ENCODE data around the gene CYBA.
A peak's percentile ranks its signal among the peaks of the same experiment; 100 is the strongest.

CYBA gene

DNA sequence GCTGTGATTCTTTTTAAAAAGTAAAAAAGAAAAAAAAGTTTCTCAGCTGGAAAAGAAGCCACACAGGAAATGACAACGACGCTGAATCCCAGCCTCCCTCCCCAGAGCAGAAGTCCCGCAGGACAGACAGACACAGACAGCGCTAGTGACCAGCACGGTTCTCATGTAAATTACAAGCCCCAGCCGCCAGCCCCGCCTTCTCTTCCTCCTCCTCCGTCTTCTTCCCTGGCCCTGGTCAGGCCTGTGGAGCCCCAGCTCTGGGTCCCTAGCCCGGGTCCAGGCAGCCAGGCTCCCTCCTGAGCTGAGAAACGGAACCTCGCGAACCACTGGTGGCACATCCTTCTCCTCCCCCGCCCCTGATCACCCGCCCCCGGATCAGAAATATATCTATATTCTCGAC lies 19.5 kb downstream of the CYBA start:
- DNase-seq (ENCODE audit: low spot score), result no peak

DNA sequence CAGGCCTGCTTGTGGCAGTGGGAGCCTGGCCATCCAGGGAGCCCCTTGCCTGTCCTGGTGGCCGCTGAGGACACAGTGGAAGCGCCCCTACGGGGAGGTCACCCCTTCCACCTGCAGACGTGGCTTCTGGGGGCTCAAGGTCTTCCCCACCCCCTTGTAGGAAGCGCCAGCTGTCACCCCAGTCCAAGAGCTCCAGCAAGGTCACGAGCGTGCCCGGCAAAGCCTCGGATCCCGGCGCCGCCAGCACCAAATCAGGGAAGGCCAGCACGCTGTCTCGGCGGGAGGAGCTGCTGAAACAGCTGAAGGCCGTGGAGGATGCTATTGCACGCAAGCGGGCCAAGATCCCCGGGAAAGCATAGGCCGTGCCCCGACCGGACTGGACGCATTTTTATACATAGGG lies 19.9 kb downstream of the CYBA start:
- no peak for DNase-seq (ENCODE audit: low spot score)

DNA sequence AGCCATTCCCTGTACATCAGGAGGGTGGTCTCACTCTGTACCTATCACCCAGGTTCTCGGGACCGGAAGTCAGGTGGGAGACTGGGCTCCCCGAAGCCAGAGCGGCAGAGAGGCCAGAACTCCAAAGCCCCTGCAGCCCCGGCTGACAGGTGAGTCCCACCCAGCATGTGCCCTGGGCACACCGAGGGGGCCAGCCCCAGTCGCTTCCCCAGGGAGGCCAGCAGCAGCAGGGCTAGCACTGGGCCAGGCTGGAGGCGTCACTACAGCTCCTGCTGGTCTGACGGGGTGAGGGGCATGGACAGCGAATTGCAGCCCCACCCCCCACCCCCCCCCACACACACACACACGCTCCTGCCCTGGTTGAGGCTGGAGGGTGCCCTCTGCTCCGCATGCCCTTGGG lies 20.4 kb downstream of the CYBA start:
- no peak for DNase-seq (ENCODE audit: low spot score)

DNA sequence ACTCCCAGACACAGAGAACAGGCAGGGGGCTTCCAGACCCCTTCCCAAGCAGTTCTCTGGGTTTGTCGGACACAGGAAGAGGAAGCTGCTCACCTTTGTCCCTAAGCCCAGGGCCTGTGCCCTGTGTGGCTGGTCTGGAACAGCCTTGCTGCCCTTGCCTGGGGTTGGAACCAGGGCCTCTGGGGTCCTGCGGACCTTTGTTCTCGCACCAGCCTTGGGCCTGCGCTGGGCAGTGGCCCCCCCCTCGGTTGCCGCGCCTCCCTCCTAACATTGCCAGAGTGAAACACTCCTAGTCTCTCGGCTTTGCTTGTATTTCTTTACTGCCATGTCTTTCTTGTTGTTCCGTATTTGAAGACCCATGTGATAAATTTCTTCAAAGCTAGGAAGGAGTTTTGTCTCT lies 21.0 kb downstream of the CYBA start:
- no peak for DNase-seq (ENCODE audit: low spot score)

DNA sequence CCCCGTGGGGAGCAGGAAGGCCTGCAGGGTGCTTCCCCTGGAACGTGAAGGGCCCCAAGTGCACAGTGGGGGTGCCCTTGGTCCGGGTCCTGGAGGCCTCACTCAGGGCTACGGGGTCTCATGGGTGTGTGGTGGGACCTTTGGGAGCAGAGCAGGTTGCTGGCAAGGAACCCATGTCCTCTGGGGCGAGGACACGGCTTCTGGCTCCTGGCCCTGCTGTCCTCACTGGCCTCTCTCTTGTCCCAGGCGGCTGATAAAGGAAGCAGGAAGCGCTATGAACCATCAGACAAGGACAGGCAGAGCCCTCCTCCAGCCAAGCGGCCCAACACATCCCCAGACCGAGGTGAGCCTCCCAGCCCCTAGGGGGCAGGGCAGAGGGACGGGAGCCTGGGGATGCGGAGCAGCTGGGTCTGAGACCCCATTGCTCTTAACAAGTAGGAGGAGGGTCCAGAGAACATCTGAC lies 22.3 kb downstream of the CYBA start:
- DNase-seq (ENCODE audit: low spot score), result peak; percentile 75

DNA sequence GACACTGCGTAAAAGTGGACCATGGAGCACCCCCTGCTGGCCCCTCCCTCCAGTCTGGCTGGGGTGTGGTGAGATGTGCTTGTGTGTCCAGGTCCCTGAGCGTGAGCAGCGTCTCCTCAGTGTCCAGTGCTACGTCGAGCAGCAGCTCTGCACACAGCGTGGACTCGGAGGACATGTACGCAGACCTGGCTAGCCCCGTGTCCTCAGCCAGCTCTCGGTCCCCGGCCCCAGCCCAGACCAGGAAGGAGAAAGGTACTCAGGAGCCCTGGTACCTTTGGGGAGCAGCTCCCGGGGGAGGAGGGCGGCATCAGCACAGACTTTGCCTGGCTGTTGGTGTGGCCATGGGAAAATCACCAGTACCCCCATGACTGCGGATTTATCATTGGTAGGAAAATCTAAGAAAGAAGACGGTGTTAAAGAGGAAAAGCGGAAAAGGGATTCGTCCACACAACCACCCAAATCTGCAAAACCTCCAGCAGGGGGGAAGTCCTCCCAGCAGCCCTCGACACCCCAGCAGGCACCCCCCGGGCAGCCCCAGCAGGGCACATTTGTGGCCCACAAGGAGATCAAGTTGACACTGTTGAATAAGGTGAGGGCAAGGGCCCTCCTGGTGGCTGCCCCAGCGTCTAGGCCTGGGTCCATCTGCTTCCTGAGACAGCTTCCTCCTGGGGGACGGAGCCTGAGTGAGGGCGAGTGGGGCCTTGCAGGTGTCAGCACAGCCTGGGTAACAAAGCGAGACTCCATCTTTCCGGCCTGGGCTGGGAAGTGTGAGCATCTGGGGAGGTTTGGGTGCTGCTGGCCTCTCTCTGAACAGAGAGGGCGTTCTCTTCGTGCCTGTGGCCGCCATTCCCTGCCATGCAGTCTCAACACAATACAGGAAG lies 23.1 kb downstream of the CYBA start:
- DNase-seq (ENCODE audit: low spot score), result peak; percentile 41

DNA sequence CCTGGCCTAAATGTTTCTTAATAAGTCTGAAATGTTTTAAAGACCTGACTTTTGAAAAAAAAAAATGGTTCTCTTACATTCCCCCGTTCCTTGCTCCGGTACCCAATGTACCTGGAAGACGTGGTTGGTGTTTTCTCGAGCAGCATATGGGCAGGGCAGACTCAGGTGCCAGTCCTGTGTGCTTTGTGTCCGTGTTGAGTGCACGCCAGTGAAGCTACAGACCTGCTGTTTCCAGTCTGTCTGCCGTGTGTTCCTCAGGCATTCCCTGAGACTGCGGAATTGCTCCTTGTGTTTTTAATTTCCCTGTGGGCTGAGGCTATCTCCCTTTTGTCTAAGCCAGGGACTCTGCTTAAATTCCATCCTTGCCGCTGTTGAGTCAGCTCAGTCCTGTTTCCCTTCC lies 24.2 kb downstream of the CYBA start:
- no peak for DNase-seq (ENCODE audit: low spot score)

DNA sequence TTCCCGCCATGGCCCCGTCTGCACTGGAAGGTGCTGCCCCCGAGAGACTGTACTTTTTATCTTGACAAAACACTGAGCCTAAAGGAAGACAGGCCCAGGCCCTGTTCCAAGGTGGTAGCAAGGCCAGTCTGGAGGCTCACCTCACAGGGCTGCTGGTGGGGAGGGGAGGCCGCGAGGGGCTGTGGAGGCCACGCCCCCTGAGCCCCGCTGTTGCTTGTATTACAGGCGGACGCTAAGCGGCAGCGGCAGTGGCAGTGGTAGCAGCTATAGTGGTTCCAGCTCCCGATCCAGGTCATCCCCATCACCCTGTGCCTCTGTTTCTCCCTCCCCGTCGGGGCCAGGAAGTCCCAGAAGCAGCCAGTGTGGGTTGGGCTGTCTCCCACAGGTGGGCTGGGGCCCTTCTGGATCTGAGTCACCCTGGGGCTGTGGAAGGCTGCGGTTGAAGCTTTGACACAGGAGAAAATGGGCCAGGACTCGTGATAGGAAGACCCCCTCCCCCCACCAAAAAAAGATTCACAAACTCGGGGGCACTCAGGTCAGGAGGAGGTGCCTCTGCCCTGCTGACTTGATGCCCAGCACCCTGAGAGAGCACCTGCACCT lies 25.8 kb downstream of the CYBA start:
- DNase-seq (ENCODE audit: low spot score), result no peak

DNA sequence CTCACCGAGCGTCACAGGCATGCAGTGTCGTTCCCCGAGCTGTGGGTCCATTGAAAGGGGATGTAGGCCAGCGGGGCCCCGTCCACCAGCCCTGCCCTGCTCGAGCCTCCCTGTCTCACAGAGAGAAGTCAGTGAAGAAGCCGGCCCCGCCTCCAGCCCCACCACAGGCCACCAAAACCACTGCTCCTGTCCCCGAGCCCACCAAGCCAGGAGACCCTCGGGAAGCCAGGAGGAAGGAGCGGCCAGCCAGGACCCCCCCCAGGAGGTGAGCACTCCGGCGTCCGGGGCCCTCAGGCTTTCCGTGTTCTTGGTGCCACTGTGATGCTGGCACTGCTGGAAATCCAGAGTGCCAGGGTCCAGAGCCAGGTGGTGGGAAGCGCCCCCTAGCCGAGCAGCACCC lies 26.4 kb downstream of the CYBA start:
- no peak for DNase-seq (ENCODE audit: low spot score)

DNA sequence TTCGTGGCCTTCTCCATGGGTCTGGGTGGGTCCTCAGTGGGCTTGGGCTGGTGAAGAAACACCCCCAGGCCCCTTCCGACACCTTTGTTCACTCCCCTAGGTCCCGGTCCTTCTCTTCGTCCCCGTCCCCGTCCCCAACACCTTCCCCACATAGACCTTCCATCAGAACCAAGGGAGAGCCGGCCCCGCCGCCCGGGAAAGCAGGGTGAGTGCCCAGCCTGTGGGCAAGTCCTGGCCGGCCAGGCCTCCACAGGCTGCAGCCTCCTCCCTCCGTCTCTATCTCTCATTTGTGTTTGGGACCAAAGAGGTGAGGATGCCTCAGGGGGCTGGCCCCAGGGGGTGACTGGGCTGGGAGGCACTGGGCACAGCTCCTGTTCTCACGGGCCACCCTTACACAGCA lies 27.0 kb downstream of the CYBA start:
- DNase-seq (ENCODE audit: low spot score), result no peak

DNA sequence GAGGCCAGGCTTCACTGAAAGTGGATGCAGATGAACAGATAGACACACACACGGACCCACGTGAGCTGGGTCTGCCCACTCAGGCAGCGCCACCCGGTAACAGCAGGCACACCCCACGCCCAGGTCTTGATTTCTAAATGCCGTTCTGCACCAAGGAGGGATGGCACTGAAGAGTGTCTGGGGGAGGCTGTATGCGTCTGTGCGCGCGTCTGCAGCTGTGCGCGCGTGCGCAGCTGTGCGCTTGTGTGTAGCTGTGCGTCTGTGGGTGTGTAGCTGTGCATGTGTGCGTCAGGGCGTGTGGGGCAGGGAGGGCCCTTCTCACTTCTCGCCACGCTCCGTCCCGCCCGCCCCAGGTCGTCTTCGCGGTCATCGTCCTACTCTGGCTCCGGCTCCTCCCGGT lies 28.0 kb downstream of the CYBA start:
- DNase-seq (ENCODE audit: low spot score), result no peak

DNA sequence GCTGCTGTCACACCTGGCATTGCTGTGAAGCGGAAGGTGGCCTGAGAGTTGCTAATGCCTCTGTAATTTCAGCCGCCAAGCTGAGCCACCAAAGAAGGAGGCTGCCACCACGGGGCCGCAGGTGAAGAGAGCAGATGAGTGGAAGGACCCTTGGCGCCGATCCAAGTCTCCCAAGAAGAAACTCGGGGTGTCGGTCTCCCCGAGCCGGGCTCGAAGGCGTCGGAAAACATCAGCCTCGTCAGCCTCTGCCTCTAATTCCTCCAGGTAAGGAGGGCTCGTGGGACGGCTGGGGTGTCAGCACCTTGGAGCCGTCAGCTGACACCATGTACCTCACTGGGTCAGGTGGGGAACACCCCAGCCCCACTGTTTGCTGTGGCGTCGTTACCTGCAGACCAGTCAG lies 28.7 kb downstream of the CYBA start:
- DNase-seq (ENCODE audit: low spot score), result no peak

DNA sequence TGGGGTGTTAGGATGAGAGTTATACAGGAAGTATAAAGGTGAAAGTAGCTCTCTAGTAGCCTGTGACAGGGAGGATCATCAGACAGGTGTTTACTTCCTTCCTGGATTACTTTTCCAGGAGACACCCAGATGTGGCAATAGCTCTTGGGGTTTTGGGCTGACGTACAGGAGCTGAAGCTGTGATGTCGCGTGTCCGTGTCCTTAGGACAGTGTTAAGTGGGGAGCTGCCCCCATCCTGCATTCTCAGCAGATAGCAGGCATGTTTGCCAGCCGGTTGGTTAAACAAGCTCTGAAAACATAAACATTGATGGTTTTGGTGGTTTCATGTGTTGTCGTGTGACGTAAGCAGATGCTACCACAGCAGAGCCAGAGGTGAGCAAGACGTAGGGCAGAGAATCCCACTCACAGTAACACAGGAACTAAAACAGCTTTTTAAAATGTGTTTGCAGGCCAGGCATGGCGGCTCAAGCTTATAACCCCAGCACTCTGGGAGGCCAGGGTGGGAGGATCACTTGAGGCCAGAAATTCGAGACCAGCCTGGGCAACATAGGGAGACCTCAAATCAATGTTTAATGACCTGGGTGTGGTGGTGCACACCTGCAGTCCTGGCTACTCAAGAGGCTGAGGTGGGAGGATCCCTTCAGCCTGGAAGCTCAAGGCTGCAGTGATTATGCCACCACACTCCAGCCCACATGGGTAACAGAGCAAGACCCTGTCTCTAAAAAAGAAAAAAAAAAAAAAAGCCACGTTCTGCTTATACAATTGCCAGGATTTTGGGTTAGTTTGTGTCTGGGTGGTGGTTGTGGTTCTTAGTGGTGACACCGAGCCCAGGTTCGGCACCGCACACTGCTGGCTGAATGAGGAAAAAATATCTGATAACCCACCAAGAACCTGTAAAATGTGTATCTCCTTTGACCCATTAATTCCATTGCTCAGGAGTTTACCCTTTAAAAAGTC lies 30.7 kb downstream of the CYBA start:
- no peak for DNase-seq (ENCODE audit: low spot score)

DNA sequence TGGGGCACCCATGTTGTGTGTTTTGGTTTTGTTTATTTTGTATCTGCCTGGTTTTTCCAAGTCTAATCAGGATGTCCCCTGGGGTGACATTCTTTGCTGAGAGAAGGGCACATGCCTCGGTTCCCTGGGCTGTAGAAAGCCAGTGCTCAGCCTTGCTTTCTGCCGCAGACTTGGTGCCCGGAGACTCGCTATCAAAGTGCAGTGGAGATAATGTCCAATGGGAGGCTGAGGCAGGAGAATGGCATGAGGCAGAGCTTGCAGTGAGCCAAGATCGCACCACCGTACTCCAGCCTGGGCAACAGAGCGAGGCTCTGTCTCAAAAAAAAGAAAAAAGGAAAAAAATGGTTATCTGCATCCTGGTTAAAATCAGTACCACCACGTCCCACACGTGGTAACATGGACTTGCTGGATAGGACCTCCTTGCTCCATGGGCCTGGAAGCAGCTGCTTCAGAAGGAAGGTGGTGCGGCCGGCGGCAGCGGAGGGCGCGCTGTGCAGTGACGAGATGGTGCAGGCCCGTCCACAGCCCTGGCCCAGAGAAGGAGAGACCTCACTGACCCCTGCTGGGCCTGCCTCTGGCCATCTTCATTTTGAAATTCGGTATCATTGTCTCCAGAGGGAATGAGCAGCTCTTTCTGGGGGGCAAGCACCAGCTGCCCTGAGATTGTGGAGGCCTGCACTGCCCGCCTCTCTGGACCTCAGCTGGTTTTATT lies 31.7 kb downstream of the CYBA start:
- DNase-seq (ENCODE audit: low spot score), result no peak

DNA sequence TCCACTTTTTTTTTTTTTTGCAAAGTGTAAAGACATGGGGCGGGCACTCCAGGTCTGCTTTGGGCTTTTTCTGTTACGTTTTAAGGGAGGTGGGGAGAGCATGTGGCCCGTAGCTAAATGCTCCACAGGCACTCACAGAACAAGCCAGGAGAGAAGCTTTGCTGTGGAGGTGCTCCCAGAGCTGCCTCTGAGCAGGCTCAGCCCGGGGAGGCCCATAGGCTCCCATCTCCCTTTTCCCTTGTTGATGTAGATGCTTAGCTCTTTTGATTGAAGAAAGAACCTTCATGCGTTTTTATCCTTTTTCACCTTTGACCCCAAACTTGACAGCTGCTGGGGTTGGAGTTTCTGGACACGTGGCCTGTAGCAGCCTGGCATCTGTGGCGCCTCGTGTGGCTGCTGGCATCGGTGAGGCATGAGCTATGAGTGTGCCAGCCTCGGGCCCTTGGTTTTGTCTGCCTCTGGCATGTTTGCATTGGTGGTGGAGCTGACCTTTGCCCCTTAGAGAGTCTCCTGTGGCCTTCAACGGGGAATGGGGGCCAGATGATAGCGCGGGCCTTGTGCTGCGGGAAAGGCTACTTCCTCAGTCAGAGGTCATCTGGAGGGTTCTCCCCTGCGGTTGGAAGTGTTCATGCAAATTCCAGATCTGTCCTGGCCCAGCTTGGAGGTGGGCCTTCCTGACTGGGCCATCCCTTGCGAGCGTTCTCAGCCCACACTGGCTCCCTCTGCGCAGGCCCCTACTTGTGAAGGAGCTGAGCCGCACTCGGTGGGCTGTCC lies 32.5 kb downstream of the CYBA start:
- no peak for DNase-seq (ENCODE audit: low spot score)

DNA sequence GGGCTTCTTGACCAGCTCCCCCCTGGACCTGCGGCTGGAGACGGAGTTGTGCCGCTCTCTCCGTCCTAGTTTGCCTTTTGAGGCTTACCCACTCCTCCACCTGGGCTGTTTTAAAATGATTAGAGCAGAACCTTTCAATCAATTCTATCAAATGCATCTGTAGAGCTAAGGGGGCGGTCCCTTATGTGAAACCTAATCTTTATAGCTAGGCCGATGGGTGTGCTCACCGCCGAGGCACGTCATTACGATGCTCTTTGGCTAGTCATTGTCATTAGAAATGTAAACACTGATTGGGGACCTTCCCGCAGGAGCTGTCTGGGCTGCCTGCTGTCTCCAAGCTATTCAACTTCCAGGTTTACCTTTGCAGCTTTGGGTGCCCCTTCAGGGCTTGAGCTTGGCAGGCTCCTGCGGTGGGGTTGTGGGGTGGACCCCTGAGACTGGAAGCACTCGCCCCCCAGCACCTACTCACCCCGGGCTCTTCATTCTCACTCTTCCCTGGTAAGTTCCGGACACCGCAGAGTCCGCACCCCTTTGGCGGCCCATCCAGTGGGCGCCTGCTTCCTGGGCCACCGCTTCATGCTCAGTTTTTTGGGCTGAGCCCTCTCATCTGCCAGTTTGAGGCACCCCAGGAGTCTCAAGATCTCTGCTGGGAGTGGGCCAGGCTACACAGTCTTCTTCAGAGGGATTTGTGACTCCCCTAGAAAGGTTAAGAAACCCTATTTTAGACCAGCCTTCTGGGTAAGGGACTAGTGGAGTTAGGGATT lies 33.4 kb downstream of the CYBA start:
- no peak for DNase-seq (ENCODE audit: low spot score)

DNA sequence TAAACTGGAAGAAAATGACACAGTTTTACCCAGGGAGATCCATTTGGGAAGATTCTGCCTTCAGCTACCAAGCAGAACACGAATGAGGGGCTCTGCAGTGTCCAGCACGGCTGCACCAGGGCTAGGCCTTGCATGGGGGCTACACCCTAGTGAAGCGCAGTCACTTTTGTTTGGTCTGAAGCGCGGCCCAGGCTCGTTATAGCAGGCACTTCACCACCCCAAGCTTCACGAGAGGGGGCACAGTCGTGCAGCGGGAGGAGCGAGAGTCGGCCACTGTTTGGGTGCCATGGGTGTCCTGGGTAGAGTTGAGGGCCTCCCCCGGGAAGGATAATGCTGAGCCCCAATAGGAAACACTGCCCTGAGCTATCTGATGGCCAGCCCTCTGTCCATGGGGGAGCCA lies 34.1 kb downstream of the CYBA start:
- no peak for DNase-seq (ENCODE audit: low spot score)

DNA sequence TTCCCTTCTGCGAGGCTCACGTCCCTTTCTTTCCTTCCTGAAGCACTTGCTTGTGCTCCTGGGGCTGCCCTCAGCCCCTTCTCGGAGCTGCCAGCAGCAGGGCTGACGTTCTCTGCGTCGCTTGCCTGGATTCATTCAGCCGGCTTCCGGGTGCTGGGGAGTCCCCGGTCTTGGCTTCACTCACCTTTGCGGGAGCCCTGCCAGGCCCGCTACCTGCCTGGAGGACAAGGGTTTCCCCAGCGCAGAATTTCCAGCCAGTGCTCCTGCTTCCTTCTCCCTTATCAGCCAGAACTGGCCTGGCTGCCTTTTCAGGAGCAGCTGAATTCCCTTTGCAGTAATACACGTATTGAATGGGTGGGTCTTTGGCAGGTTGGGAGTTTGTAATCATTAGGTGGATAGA lies 34.5 kb downstream of the CYBA start:
- DNase-seq (ENCODE audit: low spot score), result no peak

DNA sequence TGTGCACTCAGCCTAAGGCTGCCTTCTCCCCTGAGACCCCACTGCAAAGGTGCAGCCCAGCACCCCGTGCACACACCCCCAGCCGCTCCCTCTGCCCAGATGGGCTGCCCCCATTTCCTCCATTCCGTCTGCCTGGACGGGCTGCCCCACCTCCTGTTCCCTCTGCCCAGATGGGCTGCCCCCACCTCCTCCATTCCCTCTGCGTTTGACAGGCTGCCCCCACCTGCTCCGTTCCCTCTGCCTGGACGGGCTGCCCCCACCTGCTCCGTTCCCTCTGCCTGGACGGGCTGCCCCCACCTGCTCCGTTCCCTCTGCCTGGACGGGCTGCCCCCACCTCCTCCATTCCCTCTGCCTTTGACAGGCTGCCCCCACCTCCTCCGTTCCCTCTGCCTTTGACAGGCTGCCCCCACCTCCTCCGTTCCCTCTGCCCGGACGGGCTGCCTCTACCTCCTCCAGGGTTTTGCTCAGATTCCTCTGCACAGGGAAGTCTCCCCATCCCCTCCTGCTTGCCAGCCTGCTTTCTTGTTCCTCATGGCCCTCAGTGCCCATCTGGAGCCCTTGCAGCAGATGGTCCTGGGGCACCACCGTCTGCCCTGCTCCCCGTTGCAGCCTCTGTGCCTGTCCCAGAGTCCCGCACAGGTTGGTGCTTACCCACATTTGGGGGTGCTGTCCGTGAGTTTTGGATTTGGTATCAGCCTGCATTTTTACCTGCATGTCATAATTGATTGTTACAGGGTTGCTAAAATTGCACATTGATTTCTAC lies 35.9 kb downstream of the CYBA start:
- no peak for DNase-seq (ENCODE audit: low spot score)

Measured in ecto neural progenitor cell (in vitro differentiated cells).